HG03520 (cell line): ENCODE data around the gene RNF224.

Source experiments
- ATAC-seq: cut with Tn5 transposase; IDR thresholded peaks from one replicate; pipeline ENCODE4 v1.9.1; 2021; ENCODE audit warnings: mild to moderate bottlenecking, moderate library complexity; ENCODE audit not compliant: unreplicated experiment

RNF224 gene

DNA sequence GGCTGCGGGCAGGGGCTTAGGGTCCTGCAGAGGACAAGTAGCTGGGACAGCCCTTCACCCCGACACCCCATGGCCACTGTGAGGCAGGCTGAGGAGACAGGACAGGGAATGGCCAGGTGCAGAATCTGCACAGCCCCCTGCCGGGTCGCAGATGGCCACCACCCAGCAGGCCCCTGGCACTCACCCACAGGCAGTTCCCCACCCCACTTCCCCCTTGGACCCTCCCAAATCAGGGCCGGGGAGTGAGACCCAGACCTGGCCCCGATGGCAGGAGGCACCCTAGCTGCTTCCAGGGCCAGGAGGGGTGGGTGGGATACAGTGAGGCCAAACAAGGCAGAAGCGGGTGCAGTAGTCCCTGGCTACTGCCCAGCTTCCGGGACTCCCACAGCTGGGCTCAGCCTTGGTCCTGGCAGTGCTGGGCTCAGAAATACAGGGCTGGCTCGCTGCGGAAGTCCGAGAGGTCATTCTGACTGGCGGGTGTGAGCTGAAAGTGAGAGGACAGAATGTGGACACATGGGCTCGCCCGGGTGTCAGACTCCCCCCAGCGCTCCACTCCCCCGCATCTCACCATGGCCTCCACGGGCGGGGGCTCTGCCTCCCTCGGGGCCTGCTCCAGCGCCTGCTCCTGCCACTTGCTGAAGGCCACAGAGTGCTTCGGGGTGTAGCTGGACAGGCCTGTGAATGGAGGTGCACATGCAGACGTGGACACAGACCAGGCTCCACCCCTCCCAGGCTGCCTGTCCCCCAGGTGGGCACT, 35.4 kb upstream of the RNF224 start:
- no peak for ATAC-seq

DNA sequence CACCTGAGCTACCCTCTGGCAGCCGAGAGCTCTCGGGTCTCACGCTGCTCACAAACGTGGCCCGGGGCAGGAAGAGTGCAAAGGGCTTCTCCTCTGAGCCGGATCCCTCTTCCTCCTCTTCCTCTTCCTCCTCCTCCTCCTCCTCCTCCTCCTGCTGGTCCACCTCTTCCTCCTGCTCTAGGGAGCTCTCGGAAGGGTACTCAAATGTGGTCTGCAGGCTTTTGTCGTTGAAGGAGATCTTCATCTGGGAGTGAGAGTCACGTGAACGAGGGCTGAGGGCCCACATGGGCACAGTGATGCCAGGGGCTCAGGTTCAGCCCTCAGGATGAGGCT, 34.9 kb upstream of the RNF224 start:
- ATAC-seq, result no peak

DNA sequence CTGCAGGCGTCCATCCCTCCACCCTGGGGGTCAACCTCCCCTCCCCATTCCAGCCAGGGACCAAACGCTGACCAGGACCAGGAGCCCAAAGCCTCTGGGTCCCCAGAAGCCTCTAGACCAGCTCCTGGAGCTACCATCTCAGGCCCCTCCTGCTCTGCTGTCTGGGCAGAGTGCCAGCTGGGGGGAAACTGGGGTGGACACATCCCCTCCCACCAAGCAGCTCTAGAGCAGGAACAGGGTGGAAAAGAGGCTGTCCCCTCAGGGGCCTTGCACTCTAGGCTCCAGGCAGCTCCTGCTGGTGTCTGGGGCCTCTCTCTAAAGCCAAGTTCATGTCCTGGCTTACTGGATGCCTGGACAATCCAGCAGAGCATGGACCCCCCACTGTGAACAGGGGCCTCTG, 34.4 kb upstream of the RNF224 start:
- ATAC-seq, result no peak

DNA sequence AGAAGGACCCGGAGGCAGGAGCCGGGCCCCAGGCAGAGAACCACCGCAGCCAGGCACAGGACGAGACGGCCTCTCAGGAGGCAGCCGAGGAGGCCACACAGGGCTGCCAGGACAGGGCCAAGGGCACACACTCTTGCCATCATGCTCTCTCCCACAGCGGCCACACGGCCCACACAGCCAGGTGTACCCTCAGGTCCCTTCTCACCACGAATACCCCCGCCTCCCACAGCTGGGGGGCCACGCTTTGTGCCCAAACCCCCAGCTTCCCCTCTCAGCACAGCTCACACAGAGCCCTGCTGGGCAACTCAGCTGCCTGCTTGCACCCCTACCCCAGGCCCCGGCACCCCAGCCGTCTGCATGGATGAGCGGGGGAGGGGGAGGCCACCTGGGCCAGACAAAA, 33.5 kb upstream of the RNF224 start:
- no peak for ATAC-seq

DNA sequence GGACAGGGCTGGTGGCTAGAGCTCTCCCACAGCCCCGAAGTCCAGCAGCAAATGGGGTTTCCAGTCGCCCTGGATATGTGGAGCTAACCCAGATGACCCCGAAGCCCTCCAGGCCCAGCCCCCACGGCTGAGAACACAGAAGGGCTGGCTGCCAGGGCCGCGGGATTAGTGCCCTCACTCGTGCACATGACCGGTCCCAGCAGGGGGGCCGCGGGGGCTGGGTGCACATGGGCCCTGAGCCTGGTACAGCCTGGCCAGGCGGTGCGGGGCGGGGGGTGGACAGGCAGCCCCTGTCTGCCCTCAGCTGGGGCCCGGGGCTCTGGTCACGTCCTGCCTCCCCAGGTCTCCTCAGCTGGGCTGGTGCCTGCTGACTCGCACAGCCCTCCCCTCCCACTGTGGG, 32.9 kb upstream of the RNF224 start:
- ATAC-seq, result no peak

DNA sequence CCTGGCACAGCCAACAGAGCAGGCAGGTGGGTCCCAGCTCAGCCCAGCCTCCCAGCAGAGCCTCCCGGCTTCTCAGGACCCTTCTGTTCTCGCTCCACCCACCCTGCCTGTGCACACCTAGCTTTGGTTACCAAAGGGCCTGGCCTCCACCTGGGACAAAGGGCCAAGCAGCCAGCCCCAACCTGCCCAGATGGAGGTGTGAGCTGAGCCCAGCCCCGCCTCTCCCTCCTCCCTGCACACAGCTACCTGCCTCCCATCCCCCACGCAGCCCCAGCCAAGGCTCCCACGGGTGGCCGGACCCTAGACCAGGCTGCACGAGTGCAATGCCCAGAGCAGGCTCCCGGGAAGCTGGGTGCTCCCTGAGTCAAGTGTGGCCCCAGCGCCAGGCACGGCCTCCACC, 32.4 kb upstream of the RNF224 start:
- ATAC-seq, result no peak

DNA sequence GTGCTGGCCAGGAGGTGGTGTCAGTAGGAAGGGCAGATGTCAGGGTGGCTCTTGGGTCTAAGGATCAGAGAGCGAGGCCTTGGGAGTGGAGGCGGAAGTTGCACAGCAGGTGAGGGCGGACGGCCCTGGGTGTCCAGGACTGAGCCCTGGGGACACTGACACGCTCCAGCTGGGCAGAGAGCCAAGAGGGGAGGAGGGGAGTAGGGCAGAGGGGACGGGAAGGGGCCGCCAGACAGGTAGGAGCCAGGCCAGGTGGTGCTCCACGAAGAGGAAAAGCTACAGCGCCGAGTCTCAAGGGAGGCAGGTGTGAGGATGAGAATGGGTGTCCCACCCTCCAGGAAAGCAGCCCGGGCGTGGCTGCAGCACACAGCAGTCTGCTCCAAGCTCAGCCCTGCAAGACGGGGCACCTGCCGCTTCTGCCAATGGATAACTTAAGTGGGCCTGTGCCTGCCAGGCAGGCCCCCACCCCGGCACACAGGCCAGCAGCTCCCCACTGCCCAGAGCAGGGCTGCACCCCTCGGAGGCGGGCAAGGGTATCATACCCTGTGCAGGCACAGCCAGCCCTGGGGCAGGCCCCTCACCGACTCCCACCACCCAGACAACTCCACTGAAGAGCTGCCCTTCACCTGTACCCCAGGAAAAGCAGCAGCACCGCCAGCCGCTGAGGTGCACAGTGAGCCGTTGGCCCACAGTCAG, 31.6 kb upstream of the RNF224 start:
- ATAC-seq, result no peak

DNA sequence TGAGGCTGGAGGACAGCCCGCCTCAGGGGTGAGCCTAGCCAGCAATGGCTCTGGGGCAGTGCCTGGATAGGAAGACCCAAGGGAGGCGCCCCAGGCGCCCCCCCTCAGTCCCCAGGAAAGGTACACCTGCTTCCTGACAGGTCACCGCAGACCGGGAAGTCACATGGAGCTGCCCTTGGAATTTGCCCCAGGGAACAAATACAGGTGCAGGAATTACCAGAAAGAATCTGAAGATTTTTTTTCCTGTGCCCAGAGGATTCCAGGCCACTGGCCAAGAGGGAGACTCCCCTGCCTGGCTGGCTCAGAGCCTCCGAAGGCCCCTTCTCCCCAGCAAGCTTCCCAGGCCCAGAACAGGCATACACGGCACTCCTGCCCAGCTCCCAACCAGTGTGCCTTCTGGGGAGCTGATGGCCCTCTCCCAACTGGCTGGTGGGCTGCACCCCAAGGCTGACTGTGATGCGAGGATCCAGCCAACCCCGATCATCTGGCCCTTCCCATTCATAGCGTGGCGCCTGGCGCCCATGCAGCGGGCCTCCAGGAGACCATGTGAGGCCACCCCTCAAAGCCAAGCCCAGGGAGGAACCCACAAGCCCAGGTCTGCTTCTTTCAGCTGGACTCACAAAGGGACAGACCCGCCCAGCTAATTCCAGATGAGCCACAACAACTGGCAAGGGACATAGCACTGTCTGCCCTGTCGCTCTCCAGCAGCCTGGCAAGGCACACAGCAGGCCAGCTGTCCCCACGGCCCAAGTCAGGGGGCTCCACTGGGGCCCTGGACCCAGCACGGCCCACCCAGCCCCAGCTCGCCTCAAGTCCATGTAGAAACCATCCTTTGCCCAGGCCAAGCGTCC, 29.0 kb upstream of the RNF224 start:
- no peak for ATAC-seq

DNA sequence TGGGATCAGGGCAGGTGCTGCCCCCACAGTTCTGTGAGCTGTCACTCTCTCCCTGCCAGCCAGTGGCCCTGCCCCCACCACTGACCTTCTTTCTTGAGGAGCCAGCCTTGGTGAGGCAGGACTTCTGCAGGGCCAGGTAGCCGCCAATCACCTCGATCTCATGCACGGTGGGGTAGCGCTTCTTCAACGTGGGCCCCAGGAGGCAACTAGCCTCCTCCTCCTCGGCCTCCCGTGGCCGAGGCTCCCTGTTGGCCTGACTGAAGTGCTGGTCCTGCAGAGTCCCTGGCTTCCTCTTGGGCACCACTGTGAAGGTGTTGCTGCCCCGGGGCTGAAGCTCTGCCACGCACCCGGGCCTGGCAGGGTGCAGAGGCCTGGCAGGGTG, 28.4 kb upstream of the RNF224 start:
- no peak for ATAC-seq

DNA sequence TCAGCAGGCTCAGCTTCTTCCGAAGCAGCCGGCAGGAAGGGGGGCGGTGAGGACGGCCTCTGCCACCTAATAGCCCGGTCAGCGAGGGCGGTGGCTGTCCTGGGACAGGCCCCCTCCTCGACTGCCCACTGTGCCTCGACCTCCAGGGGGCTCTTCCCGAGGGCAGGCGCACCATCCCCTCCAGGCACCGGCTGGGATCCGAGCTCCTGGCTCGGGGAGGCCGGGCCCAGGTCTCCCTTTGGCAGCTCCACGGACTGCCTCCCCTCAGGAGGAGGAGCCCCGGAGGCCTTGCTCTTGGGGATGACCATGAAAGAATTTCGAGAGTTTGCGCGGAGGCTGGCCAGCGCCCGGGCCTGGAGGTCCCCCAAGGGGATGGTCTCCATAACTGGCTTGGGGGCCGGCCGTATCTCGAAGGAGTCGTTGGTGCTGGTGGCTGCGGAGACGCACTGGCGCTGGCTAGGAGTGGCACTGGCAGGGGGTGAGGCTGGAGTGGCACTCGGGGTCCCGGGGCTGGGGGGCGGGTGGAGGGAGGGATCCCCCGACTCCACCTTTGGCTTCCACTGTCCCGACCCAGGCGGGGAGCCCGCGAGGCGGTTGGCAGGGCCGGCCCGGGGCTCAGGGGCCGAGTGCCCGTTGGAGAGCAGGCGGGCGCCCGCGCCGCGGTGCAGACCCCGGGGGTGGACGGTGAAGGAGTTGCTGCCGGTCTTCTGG, 27.7 kb upstream of the RNF224 start:
- no peak for ATAC-seq

DNA sequence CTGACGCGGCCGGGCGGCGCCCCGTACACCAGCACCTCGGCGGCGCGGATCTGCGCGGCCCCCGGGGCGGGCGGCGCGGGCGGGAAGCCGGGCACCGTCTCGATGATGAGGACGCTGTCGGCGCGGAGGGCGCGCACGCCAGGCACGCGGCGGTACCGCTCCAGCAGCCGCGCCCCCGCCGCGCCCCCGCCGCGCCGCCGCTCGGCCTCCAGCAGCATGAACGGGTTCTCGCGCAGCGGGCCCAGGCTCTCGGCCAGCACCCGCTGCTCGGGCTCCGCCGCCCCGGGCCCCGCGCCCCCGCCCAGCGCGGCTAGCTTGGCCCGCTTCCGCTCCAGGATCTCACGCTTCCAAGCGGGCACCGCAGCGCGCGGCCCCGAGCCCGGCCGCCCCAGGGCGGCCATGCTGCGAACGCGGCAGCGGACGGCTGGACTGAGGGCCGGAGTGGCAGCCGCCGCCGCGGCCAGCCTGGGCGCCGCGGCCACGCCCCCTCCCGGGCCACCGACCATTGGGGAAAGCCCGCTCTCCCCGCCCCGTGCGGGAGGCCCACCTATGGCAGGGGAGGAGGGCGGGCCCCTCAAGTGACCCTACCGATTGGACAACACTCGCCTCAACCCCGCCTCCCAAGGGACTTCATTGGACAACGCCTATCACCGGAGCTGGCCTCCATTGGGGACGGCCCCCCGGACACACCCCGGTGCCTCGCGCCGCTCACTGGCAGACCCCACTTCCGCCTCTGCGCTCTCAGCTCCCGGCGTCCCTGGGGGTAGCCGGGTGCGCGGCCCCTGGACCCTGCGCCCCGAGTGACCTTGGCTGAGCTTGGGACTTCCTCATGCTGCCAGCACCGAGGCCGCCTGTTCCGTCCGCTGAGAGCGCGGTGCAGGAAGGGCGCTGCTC, 26.7 kb upstream of the RNF224 start, which contains the start of gene TPRN:
Gene TPRN, minus strand, starts transcription at position 431 of the 894 bp plus-strand sequence. Its CDS starts 30 bp downstream, at position 401.
- peak; percentile 80 for ATAC-seq

DNA sequence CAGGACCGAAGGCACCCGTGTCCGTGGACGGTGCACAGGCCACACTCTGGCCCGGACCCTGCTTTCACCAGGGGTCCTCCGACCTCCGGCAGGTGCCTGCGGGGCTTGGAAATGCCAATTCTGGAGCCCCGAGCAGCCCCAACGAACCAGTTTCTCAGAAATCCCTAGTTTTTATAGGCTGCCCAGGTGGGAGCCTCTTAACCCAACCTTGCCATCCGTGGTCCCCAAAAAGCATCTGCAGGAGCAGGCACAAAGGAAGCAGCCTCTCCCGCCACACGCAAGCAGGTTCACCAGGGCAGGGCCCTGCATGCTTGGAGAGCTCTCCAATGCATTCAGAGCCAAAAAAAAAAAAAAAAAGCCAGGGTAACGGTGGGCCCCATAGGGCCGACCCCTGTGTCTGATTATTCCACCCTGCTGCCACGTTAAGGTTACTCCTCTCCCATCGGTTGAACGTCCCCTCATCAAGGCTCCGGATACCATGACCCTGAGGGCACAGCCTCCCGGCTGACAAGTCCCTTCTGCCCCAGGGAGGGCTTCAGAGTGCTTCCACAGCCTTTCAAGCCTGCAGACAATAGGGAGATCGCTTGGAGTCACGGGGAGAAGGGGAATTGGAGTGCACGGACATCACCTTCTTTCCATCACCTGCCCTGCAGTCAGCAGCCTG, 26.0 kb upstream of the RNF224 start:
- ATAC-seq, result no peak

DNA sequence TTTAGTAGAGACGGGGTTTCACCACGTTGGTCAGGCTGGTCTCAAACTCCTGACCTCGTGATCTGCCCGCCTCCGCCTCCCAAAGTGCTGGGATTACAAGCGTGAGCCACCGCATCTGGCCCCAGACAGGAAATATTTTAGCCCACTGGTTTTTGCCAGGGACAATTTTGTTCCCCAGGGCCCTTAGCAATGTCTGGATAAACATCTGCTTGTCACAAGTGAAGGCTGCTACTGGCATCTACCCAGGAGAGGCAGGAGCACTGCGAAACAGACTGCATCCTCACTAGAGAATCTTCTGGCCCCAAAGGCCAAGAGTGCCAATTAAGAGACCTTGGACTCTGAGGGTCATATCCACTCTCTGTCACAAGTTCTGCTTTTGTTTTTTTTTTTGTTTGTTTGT, 24.3 kb upstream of the RNF224 start:
- ATAC-seq, result no peak

DNA sequence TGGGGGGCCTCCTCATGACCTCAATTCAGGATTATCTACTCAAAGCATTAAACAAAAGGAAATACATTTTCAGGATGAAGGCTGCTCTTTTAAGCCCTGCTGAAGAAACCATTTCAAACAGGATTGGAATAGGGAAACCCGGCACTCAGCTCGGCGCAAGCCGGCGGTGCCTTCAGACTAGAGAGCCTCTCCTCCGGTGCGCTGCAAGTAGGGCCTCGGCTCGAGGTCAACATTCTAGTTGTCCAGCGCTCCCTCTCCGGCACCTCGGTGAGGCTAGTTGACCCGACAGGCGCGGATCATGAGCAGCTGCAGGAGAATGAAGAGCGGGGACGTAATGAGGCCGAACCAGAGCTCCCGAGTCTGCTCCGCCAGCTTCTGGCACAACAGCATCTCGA, 22.6 kb upstream of the RNF224 start:
- no peak for ATAC-seq

DNA sequence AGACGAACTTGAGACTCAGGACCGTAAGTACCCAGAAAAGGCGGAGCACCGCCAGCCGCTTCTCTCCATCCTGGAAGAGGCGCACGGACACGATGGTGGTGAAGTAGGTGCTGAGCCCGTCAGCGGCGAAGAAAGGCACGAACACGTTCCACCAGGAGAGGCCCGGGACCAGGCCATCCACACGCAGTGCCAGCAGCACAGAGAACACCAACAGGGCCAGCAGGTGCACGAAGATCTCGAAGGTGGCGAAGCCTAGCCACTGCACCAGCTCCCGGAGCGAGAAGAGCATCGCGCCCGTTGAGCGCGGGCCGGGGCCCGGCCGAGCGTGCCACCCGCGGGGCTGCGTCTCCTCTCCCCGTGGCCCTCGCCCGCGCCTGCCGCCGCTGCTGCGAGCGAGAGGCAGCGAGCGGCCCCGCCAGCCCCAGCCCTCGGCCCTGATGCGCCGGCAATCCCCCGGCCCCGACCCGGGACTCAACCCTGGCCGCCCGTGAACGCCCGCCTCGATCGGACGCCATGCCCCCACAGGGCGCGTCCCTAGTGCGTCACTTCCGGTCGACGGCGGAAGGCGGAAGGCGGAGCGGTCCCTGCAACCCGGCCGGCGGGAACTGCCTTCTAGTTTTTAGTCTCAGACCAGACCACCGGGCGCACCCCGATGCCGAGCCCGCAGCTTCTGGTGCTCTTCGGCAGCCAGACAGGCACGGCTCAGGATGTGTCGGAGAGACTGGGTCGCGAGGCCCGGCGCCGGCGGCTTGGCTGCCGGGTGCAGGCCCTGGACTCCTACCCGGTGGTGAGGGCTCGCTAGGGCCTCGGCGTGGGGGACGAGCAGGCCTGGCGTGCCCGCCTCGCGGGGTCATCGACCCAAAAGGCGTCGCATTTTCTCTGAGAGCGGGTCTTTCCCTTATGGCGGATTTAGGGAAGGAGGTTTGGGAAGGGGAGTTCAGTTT, 21.9 kb upstream of the RNF224 start, which contains the start of the genes NDOR1 and TMEM203:
Gene NDOR1, plus strand, starts transcription at position 575 of the 944 bp plus-strand sequence. Its CDS starts 78 bp downstream, at position 653.
Gene TMEM203, minus strand, starts transcription at position 523 of the 944 bp plus-strand sequence. Its CDS starts 234 bp downstream, at position 289.
- ATAC-seq, result peak; percentile 34

DNA sequence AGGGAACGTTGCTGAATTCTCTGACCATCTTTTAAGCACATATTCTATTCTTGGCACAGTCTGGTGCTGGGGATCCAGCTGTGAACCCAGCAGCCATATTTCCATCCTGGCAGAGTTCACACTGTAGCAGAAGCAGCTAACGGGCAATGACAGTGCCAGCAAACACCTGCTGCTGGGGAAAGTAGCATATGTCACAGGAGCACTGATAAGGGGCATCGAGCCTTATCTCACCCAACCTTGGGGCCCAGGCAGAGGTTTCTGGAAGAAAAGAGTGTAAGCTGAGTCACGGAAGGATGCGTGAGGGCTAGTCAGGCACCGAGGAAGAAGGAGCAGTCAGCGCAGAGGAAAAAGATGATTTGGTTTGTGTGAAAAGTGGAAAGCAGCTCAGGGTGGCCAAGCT, 20.7 kb upstream of the RNF224 start:
- ATAC-seq, result no peak

DNA sequence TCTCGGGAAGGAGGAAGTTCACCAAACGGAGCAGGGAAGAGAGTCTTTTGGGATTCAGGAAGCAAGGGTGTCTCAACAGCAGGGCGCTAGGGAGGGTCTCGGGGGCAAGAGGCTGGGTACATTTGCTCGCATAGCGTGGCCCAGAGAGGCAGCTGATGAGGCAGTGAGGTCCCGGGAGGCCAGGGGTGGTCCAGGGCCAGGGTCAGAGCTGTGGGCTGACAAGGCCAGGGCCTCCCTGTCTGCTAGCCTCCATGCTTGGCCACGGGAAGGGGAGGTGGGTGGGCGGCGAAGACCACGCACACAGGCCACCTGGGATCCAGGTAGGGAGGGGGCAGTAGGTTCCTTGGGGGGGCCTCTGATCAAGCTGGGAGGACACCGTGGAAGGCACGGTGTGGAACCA, 15.8 kb upstream of the RNF224 start:
- ATAC-seq, result no peak

DNA sequence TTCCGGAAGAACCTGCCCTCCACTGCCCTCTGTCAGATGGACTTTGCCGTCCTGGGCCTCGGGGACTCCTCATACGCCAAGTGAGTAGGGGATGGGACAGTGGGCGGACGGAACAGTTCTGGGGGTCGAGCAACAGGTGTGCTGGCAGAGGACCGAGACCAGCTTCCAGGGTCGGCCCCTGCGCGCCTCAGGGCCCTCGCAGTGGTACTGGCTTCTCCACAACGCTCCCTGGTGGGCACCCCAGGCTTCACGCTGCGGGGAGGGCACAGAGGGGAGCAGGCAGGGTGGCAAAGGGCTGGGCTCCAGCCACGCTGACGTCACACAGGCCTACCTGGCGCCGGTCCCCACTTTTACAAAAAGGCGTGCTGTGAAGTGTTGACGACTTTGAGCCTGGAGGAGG, 14.8 kb upstream of the RNF224 start:
- no peak for ATAC-seq
